Cardiac fibroblast (primary cell): Measurements from ENCODE around the gene FXR2.

ENCODE experiments used
- DNase-seq, 2 donors: peaks; one replicate each; pipeline versions ENCODE4 v3.0.0 to v3.0.0-alpha.2; 2010; ENCODE audit warnings: low read depth in 2 of 2
- H3K4me3 ChIP-seq, 2 donors: replicated peaks in 1 of 2; 1 replicate in 1 of 2; 2 replicates in 1 of 2; pipeline ENCODE4 v1.5.1; 2011; ENCODE audit warnings: low read depth in 2 of 2, low read length in 2 of 2, mild to moderate bottlenecking in 2 of 2, moderate library complexity in 1 of 2
- CTCF ChIP-seq: IDR thresholded peaks from one replicate; pipeline ENCODE4 v1.5.1; 2011; ENCODE audit warnings: low read depth, mild to moderate bottlenecking, low read length, inconsistent platforms

The FXR2 gene

GRCh38 chr17:7548585-7549400 lies 65.9 kb downstream of the FXR2 start, which contains the start of gene TNFSF12:
Gene TNFSF12 (plus strand): TSS chr17:7549058. CDS start chr17:7549154, 96 bp downstream.
- DNase-seq = peak; percentile 17 to 31
- peak; percentile 20 for TF ChIP-seq CTCF

GRCh38 chr17:7544911-7545310 lies 69.8 kb downstream of the FXR2 start:
- TF ChIP-seq CTCF = no peak
- H3K4me3 ChIP-seq = no peak overlapping the region
- DNase-seq = peak in 1 of 2 donors; percentile 14

More at GRCh38 chr17:7548585-7549400, 65.9 kb downstream of the FXR2 start, which contains the start of gene TNFSF12:
- H3K4me3 ChIP-seq = peak within 1 kb of the TSS; percentile 53 to 57
